HepG2 (cell line): ENCODE results near the gene PADI4. TPM values are rescaled to one million over a fixed set of nuclear protein-coding genes. Genes with fewer than 3 reads are reported as not detected.

ENCODE experiments used
- ATAC-seq: fragments of 200-7000 bp; cut with Tn5 transposase; 3 replicates; pipeline ENCODE4 v1.9.1; 2020; ENCODE audit warnings: mild to moderate bottlenecking, moderate library complexity
- BruUV-seq: library from RNA; stranded (reverse); fragments of 400-500 nt; replicated peaks from 2 replicates; lab custom pipeline; 2021; lab: Mats Ljungman, UMichigan
- CTCF ChIA-PET: fragments of 300-600 bp; formaldehyde crosslinking; extraction: SDS; loops from one replicate; lab custom pipeline; 2021; ENCODE audit warnings: low total read pairs, inconsistent platforms, low intra/inter-chr PET ratio; lab: Yijun Ruan, JAX
- POLR2A ChIA-PET: fragments of 350-600 bp; sonication (Branson Sonifier 250); formaldehyde crosslinking; loops from one replicate; lab custom pipeline; 2020; ENCODE audit warnings: antibody characterized with exemption, inconsistent platforms; lab: Yijun Ruan, JAX
- DNase-seq: peaks from one replicate; pipeline ENCODE4 v3.0.0-alpha.2; 2015; ENCODE audit warnings: low spot score
- FAIRE-seq: peaks from 3 replicates; lab custom pipeline; 2011; peaks lifted over from hg19 to GRCh38; lab: Jason Lieb, UNC
- H2AFZ ChIP-seq: one replicate; pipeline ENCODE4 v1.6.1; 2011; ENCODE audit warnings: low read length, inconsistent platforms
- H3K27ac ChIP-seq: fragments of 300-600 bp; 3 replicates; pipeline ENCODE4 v1.8.0; 2011; ENCODE audit warnings: mixed run types, mild to moderate bottlenecking, mixed read lengths, low read length, inconsistent platforms; ENCODE audit not compliant: insufficient read depth; ENCODE audit errors: extremely low read length
- H3K27me3 ChIP-seq, 2 experiments: fragments of 200-600 bp in 1 of 2; 2 replicates in 1 of 2; 3 replicates in 1 of 2; pipeline versions ENCODE4 v1.6.0 to v1.8.0; 2011; ENCODE audit warnings: low read length in 2 of 2, mild to moderate bottlenecking in 2 of 2, moderate library complexity in 2 of 2, inconsistent platforms in 1 of 2; ENCODE audit not compliant: insufficient read depth in 2 of 2, control insufficient read depth in 1 of 2
- H3K36me3 ChIP-seq, 2 experiments: fragments of 200-600 bp in 1 of 2; replicated peaks in 1 of 2; 2 replicates in 1 of 2; 3 replicates in 1 of 2; pipeline versions ENCODE4 v1.5.1 to v1.8.0; 2011; ENCODE audit warnings: low read length in 2 of 2, inconsistent platforms in 1 of 2; ENCODE audit not compliant: insufficient read depth in 2 of 2, control insufficient read depth in 1 of 2
- H3K4me1 ChIP-seq: 2 replicates; pipeline ENCODE4 v1.5.1; 2012; ENCODE audit warnings: low read length, inconsistent platforms; ENCODE audit not compliant: insufficient read depth
- H3K4me2 ChIP-seq: 2 replicates; pipeline ENCODE4 v1.6.0; 2011; ENCODE audit warnings: low read depth, low read length, inconsistent platforms
- H3K4me3 ChIP-seq, 3 experiments: fragments of 200-600 bp in 1 of 3; sonication (generic), shearing (Covaris generic) in 1 of 3; replicated peaks in 1 of 3; 2 replicates each; pipeline ENCODE4 v1.5.1; 2011 to 2016; ENCODE audit warnings: low read length in 3 of 3, inconsistent platforms in 2 of 3, low read depth in 2 of 3, mild to moderate bottlenecking in 2 of 3, control low read depth in 1 of 3, mixed read lengths in 1 of 3; ENCODE audit not compliant: insufficient read depth in 1 of 3
- H3K79me2 ChIP-seq: one replicate; pipeline ENCODE4 v1.6.1; 2011; ENCODE audit warnings: low read length, inconsistent platforms; ENCODE audit not compliant: insufficient read depth
- H3K9ac ChIP-seq: 2 replicates; pipeline ENCODE4 v1.6.0; 2011; ENCODE audit warnings: mild to moderate bottlenecking, low read depth, low read length, inconsistent platforms; ENCODE audit not compliant: insufficient read depth
- H3K9me3 ChIP-seq: 2 replicates; pipeline ENCODE4 v1.5.1; 2012; ENCODE audit warnings: mild to moderate bottlenecking, low read length
- H4K20me1 ChIP-seq: 2 replicates; pipeline ENCODE4 v1.6.0; 2011; ENCODE audit warnings: inconsistent platforms, mild to moderate bottlenecking, low read length, moderate library complexity; ENCODE audit not compliant: insufficient read depth
- DR1 ChIP-seq: sonication (generic); formaldehyde crosslinking; IDR thresholded peaks from 2 replicates; pipeline ENCODE4 v1.8.0; 2021; ENCODE audit warnings: mild to moderate bottlenecking, missing genetic modification reagents, inconsistent platforms
- ZNF205 ChIP-seq: IDR thresholded peaks from 2 replicates; pipeline ENCODE4 v1.6.1; 2018; ENCODE audit warnings: missing biosample characterization, missing genetic modification reagents
- WGBS: methylation state at CpG from one replicate; pipeline ENCODE4 v1.1.6; 2017; ENCODE audit warnings: low lambda C conversion rate; 5-methylcytosine and 5-hydroxymethylcytosine counted together
- in situ Hi-C: cut with HindIII; loops from 2 replicates; pipeline ENCODE4 v1.10.0; 2017; ENCODE audit warnings: low pct_unique_long_range_greater_than_20kb; ENCODE audit not compliant: extremely low pct_ligation_motif_present
- intact Hi-C: fragments of 100-400 bp; cut with micrococcal nuclease; formaldehyde crosslinking; loops from one replicate; pipeline ENCODE4 v1.10.0; 2022; ENCODE audit not compliant: unreplicated experiment
- polyA plus RNA-seq, 8 experiments: library from polyadenylated mRNA; depleted of rRNA in 3 of 8; stranded (reverse) in 7 of 8; unstranded in 1 of 8; fragments of >200 nt; fragmentation: Illumina TruSeq in 4 of 8; extraction: Trizol in 4 of 8; gene quantifications; 2 replicates each; pipeline versions ENCODE4 v1.2.1 to v1.2.3, GENCODE V29; 2011 to 2016; ENCODE audit warnings: low read depth in 4 of 8, missing spikeins in 1 of 8, mixed read lengths in 1 of 8; ENCODE audit not compliant: insufficient read depth in 1 of 8
- total RNA-seq, 5 experiments: library from RNA; depleted of rRNA; stranded (reverse); fragments of >200 nt; fragmentation: Illumina TruSeq; extraction: Trizol; gene quantifications; 2 replicates each; pipeline ENCODE4 v1.2.3, GENCODE V29; 2016; ENCODE audit warnings: low read depth in 1 of 5

Gene PADI4
- total and polyA plus RNA-seq, 2 of the 13 experiments (the other 11 are each of a cell fraction or from before 2014, with no cell fraction given): 0.04 TPM

- Histone ChIP-seq H3K4me1 (no peaks in the 10 kb centered on the region), H3K79me2 (no peaks in the 10 kb centered on the region), H3K27ac (no peak overlapping the region), H3K4me2 (no peak overlapping the region), H3K9ac (no peak overlapping the region), H3K9me3 (no peaks in the 10 kb centered on the region), H3K27me3 (peaks cover 2 to 11% of the 10 kb centered on the region in 2 experiments; a peak in 1 of 5 replicates), H2AFZ (no peak overlapping the region), H4K20me1 (no peaks in the 10 kb centered on the region), H3K36me3 (no peaks in the 10 kb centered on the region), H3K4me3 (no peak overlapping the region)
- in situ Hi-C loops: no loop called here
- intact Hi-C loops: no loop called here
- no peak for FAIRE-seq
- 20% methylated on average over 13 of the region's 24 CpGs for WGBS
- ATAC-seq: no peak
- no TSS peak for BruUV-seq
- DNase-seq: no peak
- CTCF ChIA-PET: no interaction called here
- POLR2A ChIA-PET: no interaction called here
- TF ChIP-seq ZNF205 (CRISPR knock-in tag): no peak
- TF ChIP-seq, all 625 proteins: peak for 0
These were observed 48.6 kb upstream of the PADI4 start for GRCh38 chr1:17259233-17259873.

- CTCF ChIA-PET: no interaction called here
These were observed 47.7 kb upstream of the PADI4 start for GRCh38 chr1:17260264-17260663.

More at GRCh38 chr1:17260264-17260663, 47.7 kb upstream of the PADI4 start:
- intact Hi-C loops: no loop called here
- H3K4me1 ChIP-seq: no peaks in the 10 kb centered on the region
- H4K20me1 ChIP-seq: no peaks in the 10 kb centered on the region
- TF ChIP-seq DR1 (CRISPR knock-in tag): no peak
- POLR2A ChIA-PET: no interaction called here
- no peak overlapping the region for H3K27ac ChIP-seq
- H3K27me3 ChIP-seq: peaks cover 2 to 11% of the 10 kb centered on the region in 2 experiments; a peak in 1 of 5 replicates
- no peaks in the 10 kb centered on the region for H3K36me3 ChIP-seq
- DNase-seq (no peak), ATAC-seq (no peak), FAIRE-seq (no peak)
- H3K79me2 ChIP-seq: no peaks in the 10 kb centered on the region
- 47% methylated on average over 7 of the region's 7 CpGs for WGBS
- in situ Hi-C loops: no loop called here
- H2AFZ ChIP-seq: no peak overlapping the region
- no peaks in the 10 kb centered on the region for H3K9me3 ChIP-seq
- H3K9ac ChIP-seq: no peak overlapping the region
- no peak overlapping the region for H3K4me3 ChIP-seq
- BruUV-seq: no TSS peak
- H3K4me2 ChIP-seq: no peak overlapping the region
